ENCODE data around the gene MFGE8. TPM values are rescaled to one million over a fixed set of nuclear protein-coding genes. Genes with fewer than 3 reads are reported as not detected.

Gene MFGE8, protein sequence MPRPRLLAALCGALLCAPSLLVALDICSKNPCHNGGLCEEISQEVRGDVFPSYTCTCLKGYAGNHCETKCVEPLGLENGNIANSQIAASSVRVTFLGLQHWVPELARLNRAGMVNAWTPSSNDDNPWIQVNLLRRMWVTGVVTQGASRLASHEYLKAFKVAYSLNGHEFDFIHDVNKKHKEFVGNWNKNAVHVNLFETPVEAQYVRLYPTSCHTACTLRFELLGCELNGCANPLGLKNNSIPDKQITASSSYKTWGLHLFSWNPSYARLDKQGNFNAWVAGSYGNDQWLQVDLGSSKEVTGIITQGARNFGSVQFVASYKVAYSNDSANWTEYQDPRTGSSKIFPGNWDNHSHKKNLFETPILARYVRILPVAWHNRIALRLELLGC
- total RNA-seq, result 100 to 1,000 TPM; 226 to 457 (median 311) TPM

- Histone ChIP-seq H3K27ac (peak within 1 kb of the TSS; percentile 89 to 98), H3K27me3 (no peaks in the 10 kb centered on the region), H3K9me3 (no peaks in the 10 kb centered on the region), H3K4me3 (peak within 1 kb of the TSS; percentile 79 to 98 (median 80)), H3K4me1 (peaks cover 8 to 10% of the 10 kb centered on the region in 2 donors), H3K36me3 (no peaks in the 10 kb centered on the region)
- TF ChIP-seq, protein P1, sequence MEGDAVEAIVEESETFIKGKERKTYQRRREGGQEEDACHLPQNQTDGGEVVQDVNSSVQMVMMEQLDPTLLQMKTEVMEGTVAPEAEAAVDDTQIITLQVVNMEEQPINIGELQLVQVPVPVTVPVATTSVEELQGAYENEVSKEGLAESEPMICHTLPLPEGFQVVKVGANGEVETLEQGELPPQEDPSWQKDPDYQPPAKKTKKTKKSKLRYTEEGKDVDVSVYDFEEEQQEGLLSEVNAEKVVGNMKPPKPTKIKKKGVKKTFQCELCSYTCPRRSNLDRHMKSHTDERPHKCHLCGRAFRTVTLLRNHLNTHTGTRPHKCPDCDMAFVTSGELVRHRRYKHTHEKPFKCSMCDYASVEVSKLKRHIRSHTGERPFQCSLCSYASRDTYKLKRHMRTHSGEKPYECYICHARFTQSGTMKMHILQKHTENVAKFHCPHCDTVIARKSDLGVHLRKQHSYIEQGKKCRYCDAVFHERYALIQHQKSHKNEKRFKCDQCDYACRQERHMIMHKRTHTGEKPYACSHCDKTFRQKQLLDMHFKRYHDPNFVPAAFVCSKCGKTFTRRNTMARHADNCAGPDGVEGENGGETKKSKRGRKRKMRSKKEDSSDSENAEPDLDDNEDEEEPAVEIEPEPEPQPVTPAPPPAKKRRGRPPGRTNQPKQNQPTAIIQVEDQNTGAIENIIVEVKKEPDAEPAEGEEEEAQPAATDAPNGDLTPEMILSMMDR (IDR thresholded peaks at IDR 0.05), result no peak
- no peak for TF ChIP-seq POLR2A (IDR thresholded peaks at IDR 0.05)
- peak; percentile 27 to 70 (median 46) for TF ChIP-seq POLR2AphosphoS5 (IDR thresholded peaks at IDR 0.05)
- DNase-seq (ENCODE audit: low spot score in 2 of 2), result peak in 1 of 2 donors; percentile 82
- intact Hi-C loops (cut with DNase I; ENCODE audit: low total_unique reads), result no loop called here
These were observed at the start of gene MFGE8 for GRCh38 chr15:88913017-88913849. Gene MFGE8, minus strand, starts transcription at chr15:88913379. Its CDS starts 60 bp downstream, at chr15:88913319.

DNA sequence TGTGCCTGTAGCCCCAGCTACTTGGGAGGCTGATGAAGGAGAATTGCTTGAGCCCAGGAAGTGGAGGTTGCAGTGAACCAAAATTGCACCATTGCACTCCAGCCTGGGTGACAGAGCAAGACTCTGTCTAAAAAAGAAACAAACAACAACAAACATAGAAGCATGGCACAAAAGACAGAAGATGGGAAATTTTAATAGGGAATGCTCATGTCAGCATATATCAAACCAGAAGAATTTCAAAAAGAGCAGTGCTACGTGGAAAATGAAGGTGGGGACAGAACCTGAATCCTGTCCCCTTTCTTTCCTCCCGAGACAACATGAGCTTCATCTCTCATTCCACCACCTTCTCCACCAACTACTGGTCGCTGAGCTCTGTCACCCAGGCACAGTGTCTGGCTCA lies 46.3 kb upstream of the MFGE8 start:
- Histone ChIP-seq H3K27me3 (no peaks in the 10 kb centered on the region), H3K27ac (no peak overlapping the region), H3K4me1 (no peaks in the 10 kb centered on the region), H3K9me3 (peaks cover 0 to 11% of the 10 kb centered on the region in 2 donors), H3K4me3 (no peak overlapping the region), H3K36me3 (no peaks in the 10 kb centered on the region)
- intact Hi-C loops (cut with DNase I; ENCODE audit: low total_unique reads), result no loop called here
- no peak for DNase-seq (ENCODE audit: low spot score in 2 of 2)
- no peak for TF ChIP-seq POLR2A (IDR thresholded peaks at IDR 0.05)
- no peak for TF ChIP-seq POLR2AphosphoS5 (IDR thresholded peaks at IDR 0.05)
- TF ChIP-seq, protein P1 (IDR thresholded peaks at IDR 0.05), result no peak

DNA sequence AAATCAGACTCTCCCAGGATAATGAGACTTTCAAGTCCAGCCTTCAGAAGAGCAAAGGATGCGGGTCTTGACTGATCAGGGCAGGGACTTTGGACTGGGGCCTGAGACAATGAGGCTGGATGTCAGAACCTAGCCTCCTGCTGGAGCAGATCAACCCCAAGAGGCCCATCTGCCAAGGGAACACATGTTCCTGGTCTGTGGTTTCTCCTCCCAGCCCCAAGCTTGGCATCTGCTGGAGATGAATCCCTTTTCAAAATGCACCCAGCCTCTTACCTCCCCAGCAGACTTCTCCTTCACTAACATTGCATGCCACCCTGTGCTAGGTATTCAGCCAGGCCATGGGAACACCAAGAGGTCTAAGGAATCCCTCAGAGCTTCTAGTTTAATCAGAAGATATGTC lies 43.7 kb upstream of the MFGE8 start:
- no peak for DNase-seq (ENCODE audit: low spot score in 2 of 2)
- intact Hi-C loops (cut with DNase I; ENCODE audit: low total_unique reads), result no loop called here
- Histone ChIP-seq H3K9me3 (no peaks in the 10 kb centered on the region), H3K27me3 (no peaks in the 10 kb centered on the region), H3K4me1 (no peaks in the 10 kb centered on the region), H3K36me3 (no peaks in the 10 kb centered on the region), H3K4me3 (no peak overlapping the region), H3K27ac (no peak overlapping the region)
- no peak for TF ChIP-seq POLR2AphosphoS5 (IDR thresholded peaks at IDR 0.05)
- TF ChIP-seq, protein P1 (IDR thresholded peaks at IDR 0.05), result no peak
- no peak for TF ChIP-seq POLR2A (IDR thresholded peaks at IDR 0.05)

GRCh38 chr15:88956263-88956662 lies 43.1 kb upstream of the MFGE8 start:
- Histone ChIP-seq H3K36me3 (no peaks in the 10 kb centered on the region), H3K4me3 (no peak overlapping the region), H3K27me3 (no peaks in the 10 kb centered on the region), H3K27ac (no peak overlapping the region), H3K9me3 (no peaks in the 10 kb centered on the region), H3K4me1 (no peaks in the 10 kb centered on the region)
- intact Hi-C loops (cut with DNase I; ENCODE audit: low total_unique reads), result no loop called here
- DNase-seq (ENCODE audit: low spot score in 2 of 2), result no peak
- no peak for TF ChIP-seq POLR2A (IDR thresholded peaks at IDR 0.05)
- TF ChIP-seq, protein P1 (IDR thresholded peaks at IDR 0.05), result no peak
- no peak for TF ChIP-seq POLR2AphosphoS5 (IDR thresholded peaks at IDR 0.05)
